SKM-1 (cell line): Measurements from ENCODE around the gene NKX2-3.

ENCODE experiments used
- DNase-seq: peaks from one replicate; lab custom pipeline; 2025; ENCODE audit not compliant: unreplicated experiment; lab: John Stamatoyannopoulos, UW

Gene NKX2-3

GRCh38 chr10:99526861-99527504 is 5.8 kb upstream of the NKX2-3 start:
- DNase-seq, result no peak

DNA sequence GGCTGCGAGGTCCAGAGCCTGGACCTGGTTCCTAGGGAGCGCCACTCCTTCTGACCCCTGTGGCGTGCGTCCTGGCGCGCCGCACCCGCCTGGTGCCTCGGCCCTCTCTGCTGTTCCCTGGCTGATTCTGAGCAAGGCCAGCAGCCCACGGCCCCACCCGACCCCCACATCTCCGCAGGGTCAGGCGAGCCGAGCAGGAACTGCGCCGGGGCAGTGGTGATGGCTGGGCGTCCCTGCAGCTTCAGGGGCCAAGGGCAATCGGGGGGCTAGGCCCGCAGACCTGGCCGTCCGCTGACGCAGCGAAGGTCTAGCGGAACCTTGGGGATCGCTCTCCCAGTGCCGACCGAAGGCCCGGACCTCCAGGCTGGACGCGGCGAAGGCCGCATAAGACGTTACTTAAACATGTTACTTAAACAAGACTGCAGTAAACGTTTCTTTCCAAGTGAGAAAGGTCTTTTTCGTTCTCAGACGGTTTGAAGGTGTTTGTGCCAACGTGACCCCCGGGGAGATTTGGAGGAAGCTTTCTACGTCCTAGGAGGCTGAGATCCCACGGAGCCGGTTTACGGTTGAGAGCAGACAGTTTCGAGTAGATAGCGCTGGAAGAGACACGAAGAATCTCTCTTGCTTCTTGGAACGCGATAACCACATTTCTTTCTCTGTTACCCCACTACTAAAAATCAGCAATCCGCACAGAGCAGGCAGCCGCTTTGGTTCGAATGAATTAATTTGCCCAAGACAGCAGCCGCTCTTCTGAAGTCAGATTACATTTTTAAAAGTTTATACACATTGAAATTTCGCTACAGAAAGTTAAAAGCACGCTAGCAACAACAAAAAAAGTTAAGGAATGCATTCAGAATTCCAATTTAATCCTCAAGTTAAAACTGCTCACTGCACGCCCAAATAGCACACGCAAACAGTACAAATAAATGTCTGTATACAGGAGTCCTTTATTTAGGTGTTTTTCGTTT is 4.9 kb upstream of the NKX2-3 start:
- DNase-seq, result no peak

GRCh38 chr10:99528494-99529441 is 4.0 kb upstream of the NKX2-3 start:
- no peak for DNase-seq

- no peak for DNase-seq
These were observed 3.1 kb upstream of the NKX2-3 start for GRCh38 chr10:99529591-99530107.

DNA sequence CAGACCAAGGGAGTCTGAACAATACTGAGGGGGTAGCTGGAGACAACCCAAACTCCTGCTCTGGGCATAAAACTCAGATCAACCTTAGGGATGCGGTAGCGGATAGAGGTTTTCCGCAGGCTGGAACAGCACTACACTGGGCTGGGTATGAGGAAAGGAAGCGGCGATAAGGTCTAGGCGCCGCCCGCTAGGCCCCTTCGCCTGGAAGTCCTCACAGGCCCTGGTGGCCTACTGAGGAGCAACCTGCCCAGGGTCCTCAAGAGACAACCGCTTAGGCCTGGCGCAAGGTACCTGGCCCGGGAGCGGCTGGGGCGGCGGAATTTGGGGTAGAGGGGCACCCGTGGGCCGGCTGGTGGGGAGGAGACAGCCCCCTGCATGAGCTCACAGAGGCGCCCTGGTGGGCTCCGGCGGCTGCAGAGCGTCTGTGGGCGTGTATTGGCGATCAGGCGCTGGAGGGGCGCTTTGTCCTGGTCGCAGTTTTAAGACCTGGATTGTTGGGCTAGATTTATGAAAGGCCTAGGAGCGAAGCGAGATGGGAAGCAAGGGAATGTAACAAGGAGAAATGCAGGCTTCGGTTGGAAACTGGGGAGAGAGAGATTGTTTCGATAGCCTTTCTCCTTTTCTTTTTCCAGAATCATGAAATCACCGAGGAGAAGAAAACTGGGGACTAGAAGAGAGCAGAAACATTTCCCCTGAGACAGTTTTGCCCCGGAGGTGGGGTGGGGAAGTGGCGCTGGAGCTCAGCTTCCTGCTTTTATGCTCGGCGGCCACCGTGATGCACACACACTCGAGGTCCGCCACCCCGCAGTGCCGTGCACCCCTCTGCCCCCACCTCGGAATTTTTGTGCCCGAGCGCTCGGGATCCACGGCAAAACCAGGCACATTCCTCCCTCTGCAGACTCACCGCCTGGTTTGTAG is 2.4 kb upstream of the NKX2-3 start:
- peak; percentile 44 for DNase-seq

DNA sequence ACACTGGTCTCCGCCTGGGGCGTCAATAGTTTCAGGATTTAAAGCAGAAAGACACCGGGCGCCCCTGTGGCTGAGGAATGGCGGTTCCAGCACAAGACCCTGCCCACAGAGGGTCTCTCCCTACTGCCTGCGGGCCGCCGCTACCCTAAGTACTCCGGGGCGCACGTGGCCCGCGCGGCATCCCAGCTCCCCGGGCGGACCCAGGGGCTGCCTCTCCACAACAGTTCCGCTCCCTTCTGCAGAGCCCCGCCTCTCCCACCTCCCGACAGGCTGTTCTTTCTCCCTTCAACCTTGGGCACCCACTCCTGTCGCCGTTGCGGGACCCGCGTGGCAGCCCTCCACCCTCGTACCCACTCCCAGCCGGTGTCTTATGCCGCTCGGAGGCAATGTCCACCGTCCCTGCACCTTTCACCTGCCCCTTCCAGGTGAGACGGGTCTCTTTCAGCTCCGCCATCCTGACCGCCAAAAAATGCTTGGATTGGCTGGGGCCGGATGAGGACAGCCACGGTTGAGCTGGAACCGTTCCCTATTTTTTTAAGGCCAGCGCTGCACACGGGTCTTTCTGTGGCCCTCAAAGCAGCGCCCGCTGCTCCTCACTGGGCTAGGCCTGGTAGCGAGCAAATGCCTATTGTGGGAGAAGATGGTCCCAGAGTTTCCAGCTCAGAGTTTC is 1.6 kb upstream of the NKX2-3 start:
- DNase-seq, result peak; percentile 34

GRCh38 chr10:99531696-99532593 is 797 bp upstream of the NKX2-3 start:
- DNase-seq, result peak; percentile 17

- DNase-seq, result no peak
These were observed 1.0 kb downstream of the NKX2-3 start for GRCh38 chr10:99533496-99534449.

DNA sequence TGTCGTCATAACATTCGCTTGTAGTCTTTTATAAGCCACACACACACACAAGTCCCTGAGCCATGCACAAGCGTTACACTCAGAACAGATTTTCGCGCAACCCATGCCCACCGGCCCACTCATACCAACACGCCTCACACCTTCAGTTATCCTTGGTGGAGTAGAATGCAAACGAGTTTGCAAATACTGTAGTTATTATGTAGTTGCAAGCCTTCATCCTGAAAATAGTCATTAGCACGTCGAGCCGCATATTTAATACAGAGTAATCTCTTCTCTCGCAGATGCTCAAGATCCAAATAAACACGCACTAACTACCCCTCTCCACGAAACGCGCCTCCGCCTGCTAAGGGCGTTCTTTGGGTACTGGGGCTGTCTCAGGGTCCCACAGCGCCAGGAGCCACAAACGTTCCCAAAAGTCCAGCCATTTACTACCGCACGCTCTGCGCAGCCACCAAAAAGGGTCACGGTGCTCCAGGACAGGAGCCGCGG is 1.8 kb downstream of the NKX2-3 start:
- no peak for DNase-seq

DNA sequence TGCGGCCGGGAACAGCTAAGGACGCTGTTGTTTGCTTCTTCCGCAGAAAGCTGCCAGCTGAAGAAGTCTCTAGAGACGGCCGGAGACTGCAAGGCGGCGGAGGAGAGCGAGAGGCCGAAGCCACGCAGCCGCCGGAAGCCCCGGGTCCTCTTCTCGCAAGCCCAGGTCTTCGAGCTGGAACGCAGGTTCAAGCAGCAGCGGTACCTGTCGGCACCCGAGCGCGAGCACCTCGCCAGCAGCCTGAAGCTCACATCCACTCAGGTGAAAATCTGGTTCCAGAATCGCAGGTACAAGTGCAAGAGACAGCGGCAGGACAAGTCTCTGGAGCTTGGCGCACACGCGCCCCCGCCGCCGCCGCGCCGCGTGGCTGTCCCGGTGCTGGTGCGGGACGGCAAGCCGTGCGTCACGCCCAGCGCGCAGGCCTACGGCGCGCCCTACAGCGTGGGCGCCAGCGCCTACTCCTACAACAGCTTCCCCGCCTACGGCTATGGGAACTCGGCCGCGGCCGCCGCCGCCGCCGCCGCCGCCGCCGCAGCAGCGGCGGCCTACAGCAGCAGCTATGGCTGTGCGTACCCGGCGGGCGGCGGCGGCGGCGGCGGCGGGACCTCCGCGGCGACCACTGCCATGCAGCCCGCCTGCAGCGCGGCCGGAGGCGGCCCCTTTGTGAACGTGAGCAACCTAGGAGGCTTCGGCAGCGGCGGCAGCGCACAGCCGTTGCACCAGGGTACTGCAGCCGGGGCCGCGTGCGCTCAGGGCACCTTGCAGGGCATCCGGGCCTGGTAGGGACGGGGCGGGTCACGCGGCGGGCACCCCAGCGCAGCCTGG is 2.4 kb downstream of the NKX2-3 start:
- DNase-seq, result peak; percentile 11

- DNase-seq, result no peak
These were observed 3.1 kb downstream of the NKX2-3 start for GRCh38 chr10:99535764-99536337.

- no peak for DNase-seq
These were observed 3.8 kb downstream of the NKX2-3 start for GRCh38 chr10:99536338-99537085.

DNA sequence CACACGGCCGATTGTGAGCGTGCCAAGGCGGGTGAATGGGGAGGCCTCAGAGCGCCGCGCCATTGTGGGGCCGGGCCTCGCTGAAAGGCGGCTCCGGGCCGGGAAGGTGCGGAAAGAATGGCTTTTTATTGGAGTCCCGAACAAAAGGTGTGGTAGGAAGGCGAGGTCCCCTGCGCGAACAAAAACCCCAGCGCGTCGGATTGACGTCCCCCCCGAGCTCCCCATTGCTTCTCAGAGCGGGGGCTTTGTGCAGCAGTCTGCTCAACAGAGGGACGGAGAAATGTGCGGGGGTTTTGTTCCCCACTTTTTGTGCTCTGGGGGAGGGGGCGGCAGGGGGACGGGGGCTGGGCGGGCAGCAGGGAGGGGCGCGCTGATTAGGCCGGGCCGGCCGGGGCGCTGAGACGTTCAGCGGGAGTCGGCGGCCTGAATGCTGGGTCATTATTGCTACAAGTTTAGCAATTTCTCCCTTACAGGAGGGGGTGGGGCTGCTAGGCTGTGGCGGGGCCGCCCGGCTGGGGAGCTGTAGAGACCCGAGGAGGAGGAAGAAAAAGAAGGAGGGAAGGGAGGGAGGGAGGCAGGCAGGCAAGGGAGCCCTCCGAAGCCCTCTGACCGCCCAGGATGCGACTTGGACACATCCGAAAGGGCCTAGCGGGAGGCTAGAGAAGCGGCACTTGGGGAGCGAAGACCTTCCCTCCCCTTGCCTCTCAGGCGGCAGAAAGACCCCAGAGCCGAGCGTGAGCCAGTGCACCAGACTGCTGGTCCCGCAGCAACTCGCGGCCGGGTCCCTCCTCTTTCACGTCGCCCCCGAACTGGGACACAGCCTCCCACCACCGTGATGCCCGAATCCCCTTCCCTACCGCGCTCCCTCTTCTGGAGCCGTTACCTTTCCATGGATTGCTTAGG is 4.6 kb downstream of the NKX2-3 start:
- peak; percentile 52 for DNase-seq
